Choroid plexus epithelial cell (primary cell): ENCODE measurements around the gene CAPRIN1.

ENCODE experiments used
- DNase-seq: peaks from one replicate; pipeline ENCODE4 v3.0.0-alpha.2; 2010; ENCODE audit warnings: low read depth
- H3K4me3 ChIP-seq: 2 replicates; pipeline ENCODE4 v1.5.1; 2011; ENCODE audit warnings: low read depth, mild to moderate bottlenecking, control low read depth, low read length, moderate library complexity
- TF ChIP-seq, protein P1 (sequence below): conservative IDR thresholded peaks from 2 replicates; pipeline ENCODE4 v1.5.1; 2011; ENCODE audit warnings: low read depth, mild to moderate bottlenecking, control low read depth, inconsistent platforms, low read length, moderate library complexity

The CAPRIN1 gene

DNA sequence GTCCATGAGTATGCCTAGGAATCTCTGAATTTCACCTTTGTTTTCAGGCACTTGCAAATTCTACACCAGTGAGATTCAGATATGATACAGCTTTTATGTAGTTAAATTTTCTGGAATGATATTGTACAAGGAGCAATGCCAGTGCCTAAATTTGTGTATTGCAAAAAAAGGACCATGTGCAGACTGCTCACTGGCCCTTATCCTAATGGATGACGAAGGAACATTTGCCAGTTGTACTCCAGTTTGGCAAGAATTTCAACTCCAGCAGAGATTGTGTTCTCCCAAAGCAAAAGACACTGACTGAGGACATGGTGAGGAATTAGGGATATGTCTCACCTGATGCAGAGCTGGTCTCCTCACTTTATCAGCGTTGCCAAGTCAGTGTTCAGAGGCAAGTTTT, 62.5 kb downstream of the CAPRIN1 start:
- H3K4me3 ChIP-seq: no peak overlapping the region
- TF ChIP-seq, protein P1, sequence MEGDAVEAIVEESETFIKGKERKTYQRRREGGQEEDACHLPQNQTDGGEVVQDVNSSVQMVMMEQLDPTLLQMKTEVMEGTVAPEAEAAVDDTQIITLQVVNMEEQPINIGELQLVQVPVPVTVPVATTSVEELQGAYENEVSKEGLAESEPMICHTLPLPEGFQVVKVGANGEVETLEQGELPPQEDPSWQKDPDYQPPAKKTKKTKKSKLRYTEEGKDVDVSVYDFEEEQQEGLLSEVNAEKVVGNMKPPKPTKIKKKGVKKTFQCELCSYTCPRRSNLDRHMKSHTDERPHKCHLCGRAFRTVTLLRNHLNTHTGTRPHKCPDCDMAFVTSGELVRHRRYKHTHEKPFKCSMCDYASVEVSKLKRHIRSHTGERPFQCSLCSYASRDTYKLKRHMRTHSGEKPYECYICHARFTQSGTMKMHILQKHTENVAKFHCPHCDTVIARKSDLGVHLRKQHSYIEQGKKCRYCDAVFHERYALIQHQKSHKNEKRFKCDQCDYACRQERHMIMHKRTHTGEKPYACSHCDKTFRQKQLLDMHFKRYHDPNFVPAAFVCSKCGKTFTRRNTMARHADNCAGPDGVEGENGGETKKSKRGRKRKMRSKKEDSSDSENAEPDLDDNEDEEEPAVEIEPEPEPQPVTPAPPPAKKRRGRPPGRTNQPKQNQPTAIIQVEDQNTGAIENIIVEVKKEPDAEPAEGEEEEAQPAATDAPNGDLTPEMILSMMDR: no peak
- no peak for DNase-seq

DNA sequence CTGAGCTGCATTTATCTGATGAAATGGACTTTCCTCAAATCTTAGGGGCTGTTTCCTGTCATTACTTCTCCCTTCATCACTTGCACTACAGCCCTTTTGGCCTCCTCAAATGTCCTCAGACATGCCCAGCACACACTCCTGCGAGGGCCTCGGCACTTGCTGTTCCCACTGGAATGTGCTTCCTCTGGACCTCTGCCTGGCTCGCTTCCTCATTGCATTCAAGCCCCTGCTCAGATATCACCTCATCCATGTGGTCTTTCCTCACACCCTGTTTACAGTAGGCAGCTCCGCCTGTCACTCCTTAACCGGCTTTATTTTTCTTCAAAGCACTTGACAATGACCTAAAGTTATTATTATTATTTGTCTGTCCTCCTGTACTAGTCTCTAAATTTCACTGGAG, 62.9 kb downstream of the CAPRIN1 start:
- TF ChIP-seq, protein P1: no peak
- DNase-seq: peak; percentile 18
- no peak overlapping the region for H3K4me3 ChIP-seq

- DNase-seq: no peak
- H3K4me3 ChIP-seq: no peak overlapping the region
- TF ChIP-seq, protein P1: no peak
Observed at GRCh38 chr11:34120651-34121050, 69.1 kb downstream of the CAPRIN1 start.

DNA sequence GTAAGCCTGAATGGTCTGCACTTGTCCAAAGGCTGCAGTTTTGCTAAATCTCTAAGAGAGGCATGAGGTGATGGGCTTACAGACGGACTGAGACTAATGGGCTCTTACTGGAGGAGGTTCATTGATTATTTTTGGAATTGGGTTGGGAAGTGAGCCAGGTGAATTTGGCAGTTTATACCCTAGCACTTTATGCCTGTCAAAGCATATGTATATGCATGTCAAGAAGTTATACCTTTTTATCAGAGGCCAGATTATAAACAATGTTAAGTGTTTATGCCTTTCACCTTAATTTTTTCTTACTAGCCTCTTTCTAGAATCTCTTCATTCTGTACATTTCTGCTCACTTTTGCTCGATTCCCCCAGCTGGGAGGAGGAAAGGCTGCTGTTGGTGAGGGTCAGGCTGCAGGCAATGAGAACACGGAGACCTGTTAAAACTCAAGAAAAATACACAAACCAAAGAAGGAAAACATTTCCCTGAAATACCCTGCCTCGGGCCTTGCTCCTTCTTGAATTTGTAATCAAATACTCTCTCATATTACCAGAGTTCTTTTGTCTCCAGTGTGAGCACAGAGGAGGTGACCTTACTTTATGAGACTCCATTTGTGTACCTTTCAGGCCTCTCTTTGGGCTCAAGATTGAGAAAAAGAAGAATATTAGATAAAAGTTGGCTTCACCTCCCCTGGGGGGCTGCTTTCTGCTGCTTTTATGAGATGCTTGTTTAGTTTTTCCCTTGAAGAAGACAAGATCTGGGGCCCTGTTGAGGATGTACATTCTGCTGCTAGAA, 73.5 kb downstream of the CAPRIN1 start:
- TF ChIP-seq, protein P1: no peak

DNA sequence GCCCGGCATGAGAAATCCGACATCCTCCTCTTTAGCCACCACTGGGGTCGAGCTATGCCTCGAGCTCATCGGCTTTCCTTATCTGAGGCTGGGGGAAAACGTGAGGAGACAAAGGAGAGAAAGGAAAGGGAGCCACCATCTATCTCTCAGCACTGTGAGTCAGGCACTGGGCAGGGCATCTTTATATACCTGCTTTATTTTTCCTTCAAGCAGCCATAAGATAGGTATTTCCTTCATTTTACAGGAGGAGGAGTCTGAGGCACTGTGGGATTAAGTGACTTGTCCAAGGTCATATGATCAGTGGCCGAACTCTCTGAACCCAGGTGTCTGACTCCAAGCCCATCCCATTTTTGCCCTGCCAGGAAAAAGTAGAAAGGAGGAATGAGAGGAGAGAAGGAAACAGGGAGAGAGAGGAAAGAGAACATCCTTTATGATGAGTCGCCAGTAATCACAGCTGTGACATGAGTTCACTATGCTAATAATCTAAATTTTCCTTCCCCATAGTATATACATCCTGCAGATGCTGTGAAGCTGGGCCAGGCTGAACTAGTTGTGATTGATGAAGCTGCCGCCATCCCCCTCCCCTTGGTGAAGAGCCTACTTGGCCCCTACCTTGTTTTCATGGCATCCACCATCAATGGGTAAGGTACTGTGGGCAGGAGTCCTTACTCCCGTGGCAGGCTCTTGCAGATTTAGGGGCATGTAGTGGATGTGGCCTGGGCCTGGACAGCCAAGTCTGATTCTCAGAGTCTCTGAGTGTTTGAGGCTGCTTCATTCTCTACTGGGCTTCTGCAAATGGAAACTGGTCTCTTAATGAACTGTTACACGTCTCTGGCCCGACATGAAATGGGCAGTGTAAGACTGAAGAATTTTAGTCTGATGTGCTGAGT, 75.7 kb downstream of the CAPRIN1 start:
- TF ChIP-seq, protein P1: no peak
- no peak overlapping the region for H3K4me3 ChIP-seq

More for the DNA sequence above, 73.5 kb downstream of the CAPRIN1 start:
- DNase-seq: peak; percentile 23
- H3K4me3 ChIP-seq: no peak overlapping the region

DNA sequence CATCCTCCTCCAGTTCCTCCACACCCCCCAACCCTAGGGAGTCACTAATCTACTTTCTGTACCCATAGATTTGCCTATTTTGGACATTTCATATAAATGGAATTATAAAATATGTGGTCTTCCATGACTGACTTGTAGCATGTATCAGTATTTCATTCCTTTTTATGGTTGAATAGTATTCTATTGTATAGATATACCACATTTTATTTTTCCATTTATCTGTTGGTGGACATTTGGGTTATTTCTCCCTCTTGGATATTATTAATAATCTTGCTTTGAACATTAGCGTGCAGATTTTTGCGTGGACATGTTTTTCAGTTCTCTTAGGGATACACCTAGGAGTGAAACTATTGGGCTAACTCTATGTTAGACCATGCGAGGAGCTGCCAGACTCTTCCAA, 77.3 kb downstream of the CAPRIN1 start:
- TF ChIP-seq, protein P1: no peak
- H3K4me3 ChIP-seq: no peak overlapping the region
- DNase-seq: no peak

More for the DNA sequence above, 75.7 kb downstream of the CAPRIN1 start:
- no peak for DNase-seq
